Measurements from ENCODE around the gene IGSF11. TPM values are rescaled to one million over a fixed set of nuclear protein-coding genes. Genes with fewer than 3 reads are reported as not detected.

The IGSF11 gene
- polyA plus RNA-seq, 1 donor (not counting 4 experiments of a cell fraction or from before 2014, with no cell fraction given): 0.68 TPM

DNA sequence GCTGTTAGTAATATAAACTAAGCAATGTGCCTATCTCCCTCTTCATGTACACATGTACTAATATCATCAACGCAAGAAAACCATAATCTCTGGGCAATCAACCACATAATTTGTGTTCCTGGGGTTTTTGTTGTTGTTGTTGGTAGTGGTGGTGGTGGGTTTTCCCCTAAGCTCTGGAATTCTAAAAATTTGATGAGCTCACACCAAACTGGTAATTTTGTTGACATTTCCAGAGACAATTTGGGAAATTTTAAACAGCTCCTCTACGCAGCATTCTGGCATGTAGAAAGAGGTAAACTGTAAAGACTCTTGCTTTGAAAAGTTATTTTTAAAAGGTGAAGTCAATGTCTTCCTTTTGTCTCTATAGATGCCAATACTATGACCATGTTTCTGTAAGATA is 126.7 kb downstream of the IGSF11 start:
- dilution Hi-C loops (cut with MboI; ENCODE audit: extremely low pct_ligation_motif_present, low sequenced_read_pairs): no loop called here
- Histone ChIP-seq H3K9me3 (ENCODE audit: control insufficient read depth, low read depth, low read length) (no peaks in the 10 kb centered on the region), H3K4me3 (ENCODE audit: control insufficient read depth in 2 of 3, extremely low read depth in 1 of 3, insufficient read depth in 2 of 3, low read depth in 1 of 3, low read length in 3 of 3) (no peak overlapping the region), H3K36me3 (ENCODE audit: control insufficient read depth in 2 of 2, extremely low read depth in 1 of 2, insufficient read depth in 2 of 2, low read length in 2 of 2) (no peaks in the 10 kb centered on the region), H3K9ac (ENCODE audit: control insufficient read depth, extremely low read depth, insufficient read depth, low read length) (no peak overlapping the region), H3K79me2 (ENCODE audit: control insufficient read depth, insufficient read depth, low read length) (no peaks in the 10 kb centered on the region), H2AFZ (ENCODE audit: control insufficient read depth, low read length) (no peak overlapping the region), H3K27ac (ENCODE audit: control insufficient read depth, insufficient read depth, low read length) (no peak overlapping the region), H3K9me1 (ENCODE audit: control insufficient read depth, extremely low read depth, insufficient read depth, low read length) (no peaks in the 10 kb centered on the region), H3K4me2 (ENCODE audit: control insufficient read depth, extremely low read depth, insufficient read depth, low read depth, low read length) (no peak overlapping the region), H4K20me1 (ENCODE audit: control insufficient read depth, extremely low read depth, insufficient read depth, low read length) (no peaks in the 10 kb centered on the region), H3K27me3 (ENCODE audit: control insufficient read depth, extremely low read depth, insufficient read depth, low read length) (no peaks in the 10 kb centered on the region), H3K4me1 (ENCODE audit: control insufficient read depth, extremely low read depth, insufficient read depth, low read length) (no peaks in the 10 kb centered on the region)
- no peak for TF ChIP-seq EZH2 (IDR thresholded peaks at IDR 0.05; ENCODE audit: low read length)
- TF ChIP-seq, protein P1, sequence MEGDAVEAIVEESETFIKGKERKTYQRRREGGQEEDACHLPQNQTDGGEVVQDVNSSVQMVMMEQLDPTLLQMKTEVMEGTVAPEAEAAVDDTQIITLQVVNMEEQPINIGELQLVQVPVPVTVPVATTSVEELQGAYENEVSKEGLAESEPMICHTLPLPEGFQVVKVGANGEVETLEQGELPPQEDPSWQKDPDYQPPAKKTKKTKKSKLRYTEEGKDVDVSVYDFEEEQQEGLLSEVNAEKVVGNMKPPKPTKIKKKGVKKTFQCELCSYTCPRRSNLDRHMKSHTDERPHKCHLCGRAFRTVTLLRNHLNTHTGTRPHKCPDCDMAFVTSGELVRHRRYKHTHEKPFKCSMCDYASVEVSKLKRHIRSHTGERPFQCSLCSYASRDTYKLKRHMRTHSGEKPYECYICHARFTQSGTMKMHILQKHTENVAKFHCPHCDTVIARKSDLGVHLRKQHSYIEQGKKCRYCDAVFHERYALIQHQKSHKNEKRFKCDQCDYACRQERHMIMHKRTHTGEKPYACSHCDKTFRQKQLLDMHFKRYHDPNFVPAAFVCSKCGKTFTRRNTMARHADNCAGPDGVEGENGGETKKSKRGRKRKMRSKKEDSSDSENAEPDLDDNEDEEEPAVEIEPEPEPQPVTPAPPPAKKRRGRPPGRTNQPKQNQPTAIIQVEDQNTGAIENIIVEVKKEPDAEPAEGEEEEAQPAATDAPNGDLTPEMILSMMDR (optimal IDR thresholded peaks at IDR 0.05 in 1 of 3, IDR thresholded peaks at IDR 0.05 in 1 of 3, conservative IDR thresholded peaks at IDR 0.05 in 1 of 3; ENCODE audit: extremely low read depth in 1 of 3, insufficient read depth in 2 of 3, low read length in 3 of 3): no peak
- FAIRE-seq (no peak), DNase-seq (ENCODE audit: low read depth, low spot score) (no peak)

GRCh38 chr3:118900737-118901525 is 133.7 kb downstream of the IGSF11 start:
- Histone ChIP-seq H3K9me3 (ENCODE audit: control insufficient read depth, low read depth, low read length) (no peaks in the 10 kb centered on the region), H2AFZ (ENCODE audit: control insufficient read depth, low read length) (no peak overlapping the region), H3K27me3 (ENCODE audit: control insufficient read depth, extremely low read depth, insufficient read depth, low read length) (no peaks in the 10 kb centered on the region), H3K4me3 (ENCODE audit: control insufficient read depth in 2 of 3, extremely low read depth in 1 of 3, insufficient read depth in 2 of 3, low read depth in 1 of 3, low read length in 3 of 3) (no peak overlapping the region), H3K4me1 (ENCODE audit: control insufficient read depth, extremely low read depth, insufficient read depth, low read length) (no peaks in the 10 kb centered on the region), H4K20me1 (ENCODE audit: control insufficient read depth, extremely low read depth, insufficient read depth, low read length) (no peaks in the 10 kb centered on the region), H3K9me1 (ENCODE audit: control insufficient read depth, extremely low read depth, insufficient read depth, low read length) (no peaks in the 10 kb centered on the region), H3K9ac (ENCODE audit: control insufficient read depth, extremely low read depth, insufficient read depth, low read length) (no peak overlapping the region), H3K36me3 (ENCODE audit: control insufficient read depth in 2 of 2, extremely low read depth in 1 of 2, insufficient read depth in 2 of 2, low read length in 2 of 2) (no peaks in the 10 kb centered on the region), H3K4me2 (ENCODE audit: control insufficient read depth, extremely low read depth, insufficient read depth, low read depth, low read length) (no peak overlapping the region), H3K79me2 (ENCODE audit: control insufficient read depth, insufficient read depth, low read length) (no peaks in the 10 kb centered on the region), H3K27ac (ENCODE audit: control insufficient read depth, insufficient read depth, low read length) (no peak overlapping the region)
- DNase-seq (ENCODE audit: low read depth, low spot score) (no peak), FAIRE-seq (no peak)
- dilution Hi-C loops (cut with MboI; ENCODE audit: extremely low pct_ligation_motif_present, low sequenced_read_pairs): no loop called here
- TF ChIP-seq, protein P1 (optimal IDR thresholded peaks at IDR 0.05 in 1 of 3, IDR thresholded peaks at IDR 0.05 in 1 of 3, conservative IDR thresholded peaks at IDR 0.05 in 1 of 3; ENCODE audit: extremely low read depth in 1 of 3, insufficient read depth in 2 of 3, low read length in 3 of 3): no peak
- TF ChIP-seq EZH2 (IDR thresholded peaks at IDR 0.05; ENCODE audit: low read length): no peak
